Esophagus (tissue), 2 donors: ENCODE results near the gene DES. TPM values are rescaled to one million over a fixed set of nuclear protein-coding genes. Genes with fewer than 3 reads are reported as not detected.
A peak's percentile ranks its signal among the peaks of the same experiment; 100 is the strongest.

Experiments used
- H3K27ac ChIP-seq, 2 donors: one replicate each; pipeline ENCODE4 v1.5.1; 2013; ENCODE audit warnings: low read depth in 2 of 2, mild to moderate bottlenecking in 2 of 2, inconsistent platforms in 1 of 2, low read length in 1 of 2, moderate library complexity in 1 of 2
- H3K27me3 ChIP-seq, 2 donors: one replicate each; pipeline ENCODE4 v1.6.1; 2013; ENCODE audit warnings: low read length in 2 of 2, control low read depth in 1 of 2, mild to moderate bottlenecking in 1 of 2; ENCODE audit not compliant: insufficient read depth in 2 of 2, control insufficient read depth in 1 of 2
- H3K36me3 ChIP-seq, 2 donors: one replicate each; pipeline ENCODE4 v1.6.1; 2013; ENCODE audit warnings: low read length in 1 of 2; ENCODE audit not compliant: control insufficient read depth in 2 of 2, insufficient read depth in 2 of 2
- H3K4me1 ChIP-seq, 2 donors: one replicate each; pipeline ENCODE4 v1.6.1; 2013; ENCODE audit warnings: low read length in 1 of 2; ENCODE audit not compliant: control insufficient read depth in 2 of 2, insufficient read depth in 2 of 2
- H3K4me3 ChIP-seq, 2 donors: one replicate each; pipeline ENCODE4 v1.5.1; 2013; ENCODE audit warnings: low read length in 2 of 2, mild to moderate bottlenecking in 2 of 2, low read depth in 1 of 2, moderate library complexity in 1 of 2
- H3K9me3 ChIP-seq, 2 donors: one replicate each; pipeline ENCODE4 v1.6.1; 2013; ENCODE audit warnings: mild to moderate bottlenecking in 2 of 2, low read depth in 1 of 2, low read length in 1 of 2, moderate library complexity in 1 of 2; ENCODE audit not compliant: control insufficient read depth in 2 of 2, insufficient read depth in 1 of 2
- WGBS, 2 donors: extraction: QIAGEN DNeasy Blood & Tissue Kit; methylation state at CpG; one replicate each; pipeline ENCODE4 v1.1.7; 2013; 5-methylcytosine and 5-hydroxymethylcytosine counted together
- polyA plus RNA-seq, 2 donors: library from polyadenylated mRNA; stranded (reverse); fragments of 200-250 nt; gene quantifications; one replicate each; pipeline ENCODE4 v1.2.3, GENCODE V29; 2013
- donor health status: healthy with polysubstance abuse.
- donor health status: Bipolar disorder and iron deficiency.

The DES gene
- polyA plus RNA-seq, 2 donors, result 672 to 686 TPM

- WGBS, 2 donors, result 70 to 72% methylated on average over 14 of the region's 14 CpGs
- no peak overlapping the region for H3K27ac ChIP-seq
Measured at GRCh38 chr2:219399716-219400478, 18.3 kb upstream of the DES start.

DNA sequence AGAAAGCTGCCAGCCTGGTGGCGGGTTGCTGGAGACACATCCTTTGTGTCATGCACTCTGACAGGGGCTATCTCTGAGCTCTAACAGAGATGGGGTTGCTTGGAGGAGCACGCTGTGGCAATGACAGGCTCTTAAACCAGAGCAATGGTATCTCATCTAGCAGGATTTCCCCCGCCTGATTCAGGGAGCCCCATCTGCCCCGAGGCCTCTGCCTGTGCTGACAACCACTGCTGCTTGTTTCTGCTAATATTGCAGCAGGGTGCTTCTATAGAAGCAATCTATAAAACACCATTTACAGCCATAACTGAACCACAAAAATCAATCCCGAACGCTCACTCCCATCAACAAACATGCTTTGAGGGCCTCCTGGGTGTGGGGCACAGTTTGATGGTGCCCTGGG lies 17.6 kb upstream of the DES start:
- Histone ChIP-seq H3K36me3 (no peaks in the 10 kb centered on the region), H3K4me1 (no peaks in the 10 kb centered on the region), H3K9me3 (no peaks in the 10 kb centered on the region), H3K27me3 (no peaks in the 10 kb centered on the region), H3K27ac (no peak overlapping the region), H3K4me3 (no peak overlapping the region)
- 58 to 59% methylated on average over 6 of the region's 6 CpGs for WGBS, 2 donors

More at GRCh38 chr2:219399716-219400478, 18.3 kb upstream of the DES start:
- H3K4me3 ChIP-seq, result no peak overlapping the region
- H3K27me3 ChIP-seq, result no peaks in the 10 kb centered on the region
- H3K4me1 ChIP-seq, result no peaks in the 10 kb centered on the region
- H3K9me3 ChIP-seq, result no peaks in the 10 kb centered on the region
- no peaks in the 10 kb centered on the region for H3K36me3 ChIP-seq

- H3K27me3 ChIP-seq, result no peaks in the 10 kb centered on the region
- H3K4me3 ChIP-seq, result no peak overlapping the region
- no peaks in the 10 kb centered on the region for H3K9me3 ChIP-seq
- no peaks in the 10 kb centered on the region for H3K4me1 ChIP-seq
- WGBS, 2 donors, result 87 to 89% methylated on average over 8 of the region's 8 CpGs
- H3K27ac ChIP-seq, result no peak overlapping the region
- no peaks in the 10 kb centered on the region for H3K36me3 ChIP-seq
Measured at GRCh38 chr2:219401606-219402005, 16.6 kb upstream of the DES start.

DNA sequence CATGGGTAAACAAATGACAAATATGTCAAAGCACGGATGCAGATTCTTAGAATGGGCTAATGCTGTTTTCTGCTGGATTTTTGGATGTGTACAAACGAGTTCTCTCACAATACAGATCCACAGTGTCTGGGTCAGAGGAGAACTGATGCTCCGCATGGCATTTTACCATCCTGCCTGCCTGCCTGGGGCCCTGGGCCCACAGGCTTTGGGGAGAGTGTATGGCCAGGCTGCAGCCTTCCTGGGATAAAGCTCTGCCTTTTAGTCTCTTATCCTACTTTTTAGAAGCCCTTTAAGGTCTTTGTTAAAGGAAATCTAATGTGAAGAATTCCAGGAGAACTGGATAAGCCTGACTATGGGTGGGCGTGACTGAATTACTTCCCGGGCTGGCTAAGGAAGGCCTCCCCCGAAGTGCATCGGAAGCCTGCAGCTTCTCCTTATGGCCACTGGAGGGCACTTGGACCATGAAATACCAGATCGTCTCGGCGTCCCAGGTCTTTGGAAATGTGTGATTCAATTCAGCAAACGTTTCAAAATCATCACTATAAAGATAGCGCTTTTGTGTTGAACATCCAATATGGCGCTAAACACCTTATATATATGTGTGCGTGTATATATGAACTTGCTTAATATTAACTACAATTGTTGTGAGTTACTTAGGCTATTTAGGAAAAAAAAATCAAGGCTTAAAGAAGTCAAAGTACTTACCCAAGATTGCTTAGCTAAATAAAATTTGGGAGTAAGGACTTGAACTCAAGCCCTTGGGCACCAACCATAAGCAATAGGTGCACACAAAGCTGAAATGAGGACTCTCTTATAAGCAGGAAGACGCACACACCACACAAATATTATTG lies 15.3 kb upstream of the DES start:
- Histone ChIP-seq H3K36me3 (no peaks in the 10 kb centered on the region), H3K27ac (no peak overlapping the region), H3K27me3 (no peaks in the 10 kb centered on the region), H3K4me1 (no peaks in the 10 kb centered on the region), H3K9me3 (no peaks in the 10 kb centered on the region), H3K4me3 (no peak overlapping the region)
- WGBS, 2 donors, result 18% methylated on average over 15 of the region's 15 CpGs

DNA sequence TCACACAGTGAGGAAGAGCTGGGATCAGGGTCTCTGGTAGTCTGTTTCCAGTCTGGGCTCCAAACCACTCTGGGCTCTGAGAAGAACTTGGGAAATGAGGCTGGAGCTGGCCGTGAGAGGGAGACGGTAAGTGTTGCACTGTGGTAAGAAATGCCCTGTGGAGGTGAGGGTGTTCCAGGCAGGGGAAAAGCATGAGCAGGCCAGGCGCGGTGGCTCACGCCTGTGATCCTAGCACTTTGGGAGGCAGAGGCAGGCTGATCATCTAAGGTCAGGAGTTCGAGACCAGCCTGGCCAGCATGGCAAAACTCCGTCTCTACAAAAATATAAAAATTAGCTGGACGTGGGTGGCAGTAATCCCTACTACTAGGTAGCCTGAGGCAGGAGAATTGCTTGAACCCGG lies 14.3 kb upstream of the DES start:
- no peaks in the 10 kb centered on the region for H3K27me3 ChIP-seq
- WGBS, 2 donors, result 85 to 92% methylated on average over 9 of the region's 9 CpGs
- no peaks in the 10 kb centered on the region for H3K4me1 ChIP-seq
- no peak overlapping the region for H3K4me3 ChIP-seq
- no peaks in the 10 kb centered on the region for H3K36me3 ChIP-seq
- peak overlapping the region in 1 of 2 donors; percentile 85 for H3K27ac ChIP-seq
- no peaks in the 10 kb centered on the region for H3K9me3 ChIP-seq

GRCh38 chr2:219404291-219404910 lies 13.8 kb upstream of the DES start:
- Histone ChIP-seq H3K9me3 (no peaks in the 10 kb centered on the region), H3K4me3 (no peak overlapping the region), H3K27me3 (no peaks in the 10 kb centered on the region), H3K36me3 (no peaks in the 10 kb centered on the region), H3K4me1 (no peaks in the 10 kb centered on the region), H3K27ac (peak overlapping the region; percentile 45 to 85)
- 78 to 80% methylated on average over 10 of the region's 10 CpGs for WGBS, 2 donors

- Histone ChIP-seq H3K36me3 (no peaks in the 10 kb centered on the region), H3K27ac (peak overlapping the region; percentile 45 to 85), H3K4me3 (no peak overlapping the region), H3K4me1 (no peaks in the 10 kb centered on the region), H3K27me3 (no peaks in the 10 kb centered on the region), H3K9me3 (no peaks in the 10 kb centered on the region)
- WGBS, 2 donors, result 71 to 79% methylated on average over 6 to 7 of the region's 7 CpGs
Measured at GRCh38 chr2:219404954-219405353, 13.2 kb upstream of the DES start.

GRCh38 chr2:219405451-219405850 lies 12.7 kb upstream of the DES start:
- no peaks in the 10 kb centered on the region for H3K9me3 ChIP-seq
- H3K4me3 ChIP-seq, result no peak overlapping the region
- peak overlapping the region; percentile 66 to 85 for H3K27ac ChIP-seq
- 66 to 73% methylated on average over 9 of the region's 9 CpGs for WGBS, 2 donors
- no peaks in the 10 kb centered on the region for H3K36me3 ChIP-seq
- H3K4me1 ChIP-seq, result no peaks in the 10 kb centered on the region
- no peaks in the 10 kb centered on the region for H3K27me3 ChIP-seq

DNA sequence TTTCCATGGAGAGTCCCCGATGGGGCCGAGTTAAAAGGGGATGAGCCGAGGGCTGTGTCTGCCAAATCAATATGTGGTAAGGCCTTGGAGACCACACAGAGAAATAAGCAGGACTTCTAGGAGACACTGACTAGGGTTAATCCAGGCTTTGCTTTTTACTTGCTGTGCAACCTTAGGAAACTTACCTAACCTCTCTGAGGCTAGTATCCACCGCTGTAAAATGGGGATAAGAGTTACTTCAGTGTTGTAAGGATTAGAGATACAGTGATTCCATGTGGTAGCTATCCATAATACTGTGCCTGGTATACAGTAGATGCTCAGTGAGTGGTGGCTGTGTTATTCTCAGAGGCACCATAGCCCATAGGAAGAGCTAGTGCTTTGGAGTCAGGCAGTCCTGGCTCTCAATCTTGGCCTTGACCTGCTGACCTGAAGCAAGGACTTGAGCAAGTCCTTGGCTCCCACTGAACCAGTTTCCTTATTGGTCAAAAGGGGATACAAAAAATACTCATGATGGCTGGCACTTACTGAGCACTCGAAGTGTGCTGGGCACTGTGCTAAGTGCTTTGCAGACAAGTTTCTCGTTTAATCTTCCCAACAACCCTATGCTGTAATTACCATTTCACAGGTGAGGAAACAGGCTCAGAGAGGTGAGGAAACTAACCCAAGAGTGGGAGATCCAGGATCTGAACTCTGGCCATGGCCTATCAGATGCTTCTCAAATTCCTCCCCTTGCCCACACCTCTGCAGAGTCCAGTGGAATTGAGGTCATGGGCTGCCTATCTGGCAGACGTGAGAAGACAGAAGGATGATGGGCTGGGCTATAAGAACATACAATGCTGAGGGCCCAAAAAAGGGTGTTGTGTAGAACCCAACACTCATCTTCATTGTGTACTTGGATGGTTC lies 12.0 kb upstream of the DES start:
- 81% methylated on average over 7 of the region's 7 CpGs for WGBS, 2 donors
- no peaks in the 10 kb centered on the region for H3K36me3 ChIP-seq
- peak overlapping the region; percentile 66 to 85 for H3K27ac ChIP-seq
- H3K4me1 ChIP-seq, result no peaks in the 10 kb centered on the region
- H3K4me3 ChIP-seq, result no peak overlapping the region
- no peaks in the 10 kb centered on the region for H3K27me3 ChIP-seq
- no peaks in the 10 kb centered on the region for H3K9me3 ChIP-seq
